Activated CD8-positive, alpha-beta memory T cell treated with anti-CD3 and anti-CD28 coated beads, Interleukin-2, amount 50 U/mL, for 48 hours (primary cell): ENCODE results near the gene ETHE1.

ENCODE experiments used
- DNase-seq: peaks from one replicate; pipeline ENCODE4 v3.0.0-alpha.2; 2020

Gene ETHE1, protein sequence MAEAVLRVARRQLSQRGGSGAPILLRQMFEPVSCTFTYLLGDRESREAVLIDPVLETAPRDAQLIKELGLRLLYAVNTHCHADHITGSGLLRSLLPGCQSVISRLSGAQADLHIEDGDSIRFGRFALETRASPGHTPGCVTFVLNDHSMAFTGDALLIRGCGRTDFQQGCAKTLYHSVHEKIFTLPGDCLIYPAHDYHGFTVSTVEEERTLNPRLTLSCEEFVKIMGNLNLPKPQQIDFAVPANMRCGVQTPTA

DNA sequence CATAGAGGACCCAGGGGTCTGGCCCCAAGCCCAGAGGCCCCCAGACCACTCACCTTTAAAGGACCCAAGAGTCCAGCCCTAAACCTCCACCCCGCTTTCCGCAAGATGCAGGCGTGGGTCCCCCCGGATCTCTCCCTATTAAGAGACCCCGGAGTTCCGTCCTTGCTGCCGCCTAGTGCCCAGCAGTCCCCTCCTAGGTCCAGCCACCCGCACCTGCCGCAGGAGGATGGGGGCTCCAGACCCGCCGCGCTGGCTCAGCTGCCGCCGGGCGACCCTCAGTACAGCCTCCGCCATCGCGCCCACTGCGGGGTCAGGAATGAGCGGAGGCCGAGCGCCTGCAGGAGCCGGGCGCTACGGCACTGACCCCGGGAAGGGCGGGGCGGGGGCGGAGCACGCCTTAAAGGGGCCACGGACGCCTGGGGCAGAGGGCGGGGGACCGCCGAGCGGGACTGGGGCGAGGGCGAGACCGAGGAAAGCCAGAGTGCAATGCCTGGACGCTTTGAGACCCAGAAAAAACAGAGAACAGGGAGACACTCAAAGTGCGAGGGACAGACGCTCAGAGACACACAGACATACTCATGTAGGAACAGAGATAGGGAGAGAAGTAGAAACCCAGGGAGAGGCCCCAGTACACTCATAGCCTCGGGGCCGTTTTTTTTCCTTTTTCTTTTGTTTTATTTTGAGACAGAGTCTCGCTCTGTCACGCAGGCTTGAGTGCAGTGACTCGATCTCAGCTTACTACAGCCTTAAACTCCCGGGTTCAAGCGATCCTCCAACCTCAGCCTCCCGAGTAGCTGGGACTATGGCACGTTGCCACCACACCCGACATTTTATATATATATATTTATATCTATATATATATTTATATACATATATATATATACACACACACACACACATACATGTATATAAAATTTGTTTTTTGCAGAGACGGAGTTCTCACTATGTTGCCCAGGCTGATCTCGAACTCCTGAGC lies at the start of gene ETHE1:
Gene ETHE1, minus strand, starts transcription at position 318 of the 976 bp plus-strand sequence. Its CDS starts 24 bp downstream, at position 294.
- peak; percentile 91 for DNase-seq

DNA sequence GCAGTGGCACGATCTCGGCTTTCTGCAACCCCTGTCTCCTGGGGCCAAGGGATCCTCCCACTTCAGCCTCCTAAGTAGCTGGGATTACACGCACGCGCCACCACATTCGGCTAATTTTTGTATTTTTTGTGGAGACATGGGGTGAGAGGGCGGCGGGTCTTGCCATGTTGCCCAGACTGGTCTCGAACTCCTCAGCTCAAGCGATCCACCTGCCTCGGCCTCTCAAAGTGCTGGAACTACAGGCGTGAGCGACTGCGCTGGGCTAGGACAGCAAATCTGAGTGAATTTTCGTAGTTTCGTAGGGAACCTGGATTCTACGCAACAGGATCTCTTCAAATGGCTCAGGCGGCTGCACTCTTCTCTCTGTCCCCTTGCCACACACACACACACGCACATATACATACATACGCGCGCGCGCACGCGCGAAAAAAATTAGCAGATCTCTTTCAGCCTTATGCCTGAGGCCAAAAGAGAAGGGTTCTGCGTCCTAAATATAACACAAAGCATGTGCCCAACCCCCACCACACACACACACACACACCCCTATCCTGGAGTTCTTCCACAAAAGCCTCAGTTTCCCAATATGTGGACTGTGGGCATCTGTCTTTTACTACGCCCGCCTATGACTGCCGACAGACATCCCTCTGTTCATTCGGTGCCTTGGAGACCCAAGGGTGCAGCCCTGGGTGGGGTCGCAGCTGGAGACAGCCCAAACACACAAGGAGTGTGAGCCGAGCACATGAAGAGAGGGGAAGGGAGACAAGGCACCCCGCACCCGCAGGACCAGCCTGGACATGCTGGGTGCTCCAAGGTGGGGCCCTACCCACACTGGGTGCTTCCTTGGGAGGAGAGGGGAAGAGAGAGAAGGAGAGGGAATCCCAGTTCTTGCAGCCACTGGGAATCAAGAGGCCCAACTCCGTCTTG lies 49.2 kb upstream of the ETHE1 start:
- no peak for DNase-seq

DNA sequence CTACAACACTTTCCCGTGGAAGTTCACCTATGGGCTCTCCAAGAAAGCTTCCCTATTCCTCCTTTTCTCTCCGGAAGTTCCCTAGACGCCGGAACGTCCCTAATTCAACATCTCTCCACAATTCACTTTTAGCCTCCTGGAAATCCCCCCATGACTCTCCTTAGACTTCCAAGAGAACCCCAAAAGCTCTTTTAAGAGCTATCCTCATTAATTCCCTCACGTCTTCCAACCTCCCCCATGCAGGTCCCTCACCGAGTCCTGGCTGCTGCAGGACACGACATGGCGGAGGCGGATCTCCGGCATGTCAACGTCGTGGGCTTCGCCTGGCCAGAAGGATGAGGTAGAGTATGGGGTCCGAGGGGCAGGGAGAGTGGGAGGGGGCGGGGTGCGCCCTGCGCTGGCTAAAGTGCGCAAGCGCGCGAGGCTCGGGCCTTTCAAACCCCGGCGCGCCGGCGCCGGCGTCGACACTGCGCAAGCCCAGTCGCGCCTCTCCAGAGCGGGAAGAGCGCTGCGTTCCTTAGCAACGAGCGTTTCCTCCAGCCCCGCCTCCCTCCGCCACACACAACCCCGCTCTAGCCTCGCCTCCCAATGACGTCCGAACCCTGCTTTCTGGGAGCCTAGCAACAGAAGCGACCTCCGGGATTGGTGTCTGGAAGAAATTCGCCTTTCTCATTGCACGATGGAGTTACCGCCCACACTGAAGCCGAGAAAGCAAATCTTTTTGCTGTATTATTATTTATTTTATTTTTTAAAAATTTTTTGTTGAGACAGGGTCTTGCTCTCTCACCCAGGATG lies 48.4 kb upstream of the ETHE1 start, which contains the start of the genes PINLYP and XRCC1:
Gene PINLYP, plus strand, starts transcription at position 646 of the 795 bp plus-strand sequence. CDS start 1,391 bp downstream, outside the sequence.
Gene XRCC1, minus strand, starts transcription at position 372 of the 795 bp plus-strand sequence. Its CDS starts 69 bp downstream, at position 303.
- DNase-seq, result peak; percentile 96

DNA sequence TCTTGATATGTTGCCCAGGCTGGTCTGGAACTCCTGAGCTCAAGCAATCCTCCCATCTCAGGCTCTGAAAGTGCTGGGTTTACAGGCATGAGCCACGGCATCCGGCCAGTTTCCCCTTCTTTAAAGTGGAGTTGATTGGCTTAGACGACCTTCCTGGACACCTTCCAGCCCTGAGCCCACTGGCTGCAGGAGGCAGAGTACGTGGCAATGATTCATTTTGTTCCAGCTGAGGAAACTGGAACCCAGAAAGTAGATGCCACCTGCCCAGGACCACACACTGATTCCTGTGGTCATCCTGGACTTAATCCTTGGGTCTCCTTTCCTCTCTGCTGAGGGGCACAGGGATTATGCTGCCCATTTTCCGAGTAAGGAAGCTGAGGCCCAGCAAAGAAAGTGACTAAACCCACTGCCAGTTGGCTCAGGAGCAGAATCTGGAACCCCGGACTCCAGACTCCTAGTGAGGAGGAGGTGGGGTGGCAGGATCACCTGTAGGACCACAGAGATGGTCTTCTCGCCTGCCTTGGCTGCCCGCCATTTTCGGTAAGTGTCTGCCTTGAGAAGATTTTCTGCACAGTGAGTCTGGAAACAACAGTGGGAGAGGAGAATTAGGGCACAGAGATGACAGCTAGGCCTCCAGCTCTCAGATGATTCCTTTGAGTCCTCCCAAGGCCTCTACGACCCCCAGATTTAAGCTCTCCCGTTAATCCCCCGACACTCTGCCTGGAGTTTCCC lies 47.6 kb upstream of the ETHE1 start:
- no peak for DNase-seq

DNA sequence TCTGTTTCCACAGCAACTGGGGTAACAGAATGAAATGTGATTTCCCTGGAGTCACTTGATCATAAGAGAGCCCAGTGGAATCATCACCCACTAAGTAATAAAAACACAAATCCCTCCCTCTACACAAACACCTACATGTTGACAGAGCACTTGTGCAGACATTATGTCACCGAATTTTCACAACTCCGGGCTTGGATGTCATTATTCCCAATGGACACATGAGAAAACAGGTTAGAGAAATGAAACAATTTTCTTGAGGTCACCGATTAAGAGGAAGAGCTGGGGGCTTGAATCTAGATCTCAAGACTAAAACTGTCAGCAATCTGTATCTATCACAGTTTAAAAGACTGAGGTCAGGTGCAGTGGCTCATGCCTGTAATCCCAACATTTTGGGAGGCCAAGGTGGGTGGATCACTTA lies 45.2 kb upstream of the ETHE1 start:
- DNase-seq, result no peak

DNA sequence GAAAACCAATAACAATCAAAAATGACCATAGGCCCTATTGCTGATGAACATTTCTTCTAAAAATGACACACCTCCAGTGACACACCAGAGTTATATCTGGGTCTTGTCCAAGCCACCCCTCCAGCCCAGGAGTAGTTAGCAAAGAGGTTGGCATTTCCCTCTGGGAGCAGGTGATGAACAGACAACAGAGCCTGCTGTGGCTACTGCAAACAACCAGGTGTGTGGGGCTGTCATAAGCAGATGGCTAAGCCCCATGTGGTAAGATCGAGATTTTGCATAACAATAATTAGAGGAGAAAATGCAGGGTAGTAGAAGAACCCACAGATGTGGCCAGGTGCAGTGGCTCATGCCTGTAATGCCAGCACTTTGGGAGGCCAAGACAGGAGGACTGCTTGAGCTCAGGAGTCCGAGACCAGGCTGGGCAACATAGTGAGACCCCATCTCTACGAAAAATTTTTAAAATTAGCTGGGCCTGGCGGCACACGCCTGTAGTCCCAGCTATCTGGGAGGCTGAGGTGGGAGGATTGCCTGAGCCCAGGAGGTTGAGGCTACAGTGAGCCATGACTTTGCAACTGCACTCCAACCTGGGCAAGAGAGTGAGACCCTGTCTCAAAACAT lies 43.3 kb upstream of the ETHE1 start:
- DNase-seq, result no peak

DNA sequence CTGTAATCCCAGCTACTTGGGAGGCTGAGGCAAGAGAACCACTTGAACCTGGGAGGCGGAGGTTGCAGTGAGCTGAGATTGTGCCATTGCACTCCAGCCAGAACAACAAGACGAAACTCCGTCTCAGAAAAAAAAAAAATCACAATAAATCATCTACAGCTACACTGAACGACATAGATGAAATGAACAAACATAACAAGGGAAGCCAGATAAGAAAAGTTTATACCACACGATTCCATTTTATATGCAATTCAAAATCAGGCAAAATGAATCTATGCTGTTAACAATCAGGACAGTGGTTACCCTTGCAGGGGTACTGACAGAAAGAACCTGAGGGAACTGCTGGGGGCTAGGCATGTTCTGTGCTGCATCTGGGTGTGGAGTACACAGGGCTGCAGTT lies 42.7 kb upstream of the ETHE1 start:
- DNase-seq, result no peak

DNA sequence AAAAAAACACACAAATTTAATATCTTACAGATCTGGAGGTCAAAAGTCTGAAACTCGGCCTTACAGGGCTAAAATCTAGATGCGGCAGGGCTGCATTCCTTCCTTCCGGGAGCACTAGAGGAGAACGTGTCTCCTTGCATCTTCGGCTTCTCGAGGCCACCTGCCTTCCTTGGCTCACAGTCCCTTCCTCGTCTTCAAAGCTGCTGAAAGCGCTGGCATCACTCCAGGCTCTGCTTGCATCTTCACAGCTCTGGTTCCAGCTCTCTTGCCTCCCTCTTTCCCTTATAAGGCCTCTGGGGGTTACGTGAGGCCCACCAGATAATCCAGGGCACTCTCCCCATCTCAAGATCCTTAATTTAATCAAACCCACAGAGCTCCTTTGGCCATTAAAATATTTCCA lies 37.8 kb upstream of the ETHE1 start:
- DNase-seq, result no peak

DNA sequence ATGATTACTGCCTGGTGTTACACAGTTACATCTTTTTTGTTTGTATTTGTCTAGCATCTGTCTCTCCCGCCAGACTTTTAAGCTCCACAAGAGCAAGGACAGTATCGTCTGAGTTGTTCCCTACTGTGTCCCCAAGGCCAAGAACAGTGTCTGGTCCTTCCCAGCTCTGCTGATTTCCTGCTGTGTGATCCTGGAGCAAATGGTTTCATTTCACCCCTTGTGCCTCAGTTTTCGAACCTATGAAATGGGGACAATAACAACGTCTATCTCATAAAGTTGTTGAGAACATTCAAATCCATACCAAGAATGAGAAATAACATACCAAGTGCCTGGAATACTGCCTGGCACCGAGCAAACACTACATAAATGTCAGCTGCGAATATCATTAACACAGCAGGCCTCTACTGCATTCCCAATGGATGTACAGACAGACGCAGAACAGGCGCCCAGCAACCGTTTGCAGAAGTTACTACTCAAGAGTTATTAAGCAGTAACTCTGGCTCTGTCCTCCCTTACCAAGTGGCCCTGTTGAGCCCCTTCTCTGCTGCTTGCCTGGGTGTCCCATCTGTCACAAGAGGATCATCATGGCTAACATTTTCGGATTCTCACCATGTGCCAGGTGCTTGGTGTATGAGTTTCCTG lies 36.9 kb upstream of the ETHE1 start:
- DNase-seq, result no peak

DNA sequence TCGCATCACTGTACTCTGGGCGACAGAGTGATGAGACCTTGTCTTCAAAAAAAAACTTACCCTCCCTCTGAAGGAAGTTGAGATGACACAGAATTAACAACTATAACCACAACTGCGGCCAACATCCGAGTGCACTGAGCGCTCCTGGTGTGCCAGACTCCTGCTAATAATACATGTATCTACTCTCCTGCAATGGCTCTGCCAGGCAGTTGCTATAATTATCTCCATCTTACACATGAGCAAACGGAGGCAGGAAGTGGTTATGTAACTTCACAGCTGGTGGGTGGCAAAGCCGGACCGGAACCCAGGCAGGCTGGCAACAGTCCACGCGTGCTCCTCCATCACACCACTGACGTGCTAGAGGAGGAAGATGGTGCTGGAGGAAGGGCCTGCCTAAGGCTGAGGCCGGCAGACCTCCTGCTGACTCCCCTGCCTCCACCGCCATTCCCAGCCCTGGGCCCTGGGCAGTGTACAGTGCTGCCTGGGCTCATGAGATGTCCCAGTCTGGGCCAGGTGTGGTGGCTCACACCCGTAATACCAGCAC lies 35.8 kb upstream of the ETHE1 start:
- DNase-seq, result peak; percentile 75

DNA sequence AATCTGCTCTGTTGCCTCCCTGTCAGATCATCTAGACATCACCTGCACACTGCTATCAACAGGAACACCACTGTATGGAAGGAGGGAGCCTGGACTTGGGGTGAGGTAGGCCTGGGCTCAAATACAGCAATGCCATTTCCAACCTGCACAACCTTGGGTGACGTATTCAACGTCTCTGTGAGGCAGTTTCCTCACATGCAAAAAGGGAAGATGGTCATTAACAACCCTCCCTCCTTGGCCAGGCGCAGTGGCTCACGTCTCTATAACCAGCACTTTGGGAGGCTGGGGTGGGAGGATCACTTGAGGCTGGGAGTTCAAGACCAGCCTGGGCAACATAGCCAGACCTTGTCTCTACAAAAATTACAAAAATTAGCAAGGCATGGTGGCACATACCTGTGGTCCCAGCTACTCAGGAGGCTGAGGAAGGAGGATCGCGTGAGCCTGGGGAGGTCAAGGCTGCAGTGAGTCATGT lies 35.3 kb upstream of the ETHE1 start:
- DNase-seq, result no peak

DNA sequence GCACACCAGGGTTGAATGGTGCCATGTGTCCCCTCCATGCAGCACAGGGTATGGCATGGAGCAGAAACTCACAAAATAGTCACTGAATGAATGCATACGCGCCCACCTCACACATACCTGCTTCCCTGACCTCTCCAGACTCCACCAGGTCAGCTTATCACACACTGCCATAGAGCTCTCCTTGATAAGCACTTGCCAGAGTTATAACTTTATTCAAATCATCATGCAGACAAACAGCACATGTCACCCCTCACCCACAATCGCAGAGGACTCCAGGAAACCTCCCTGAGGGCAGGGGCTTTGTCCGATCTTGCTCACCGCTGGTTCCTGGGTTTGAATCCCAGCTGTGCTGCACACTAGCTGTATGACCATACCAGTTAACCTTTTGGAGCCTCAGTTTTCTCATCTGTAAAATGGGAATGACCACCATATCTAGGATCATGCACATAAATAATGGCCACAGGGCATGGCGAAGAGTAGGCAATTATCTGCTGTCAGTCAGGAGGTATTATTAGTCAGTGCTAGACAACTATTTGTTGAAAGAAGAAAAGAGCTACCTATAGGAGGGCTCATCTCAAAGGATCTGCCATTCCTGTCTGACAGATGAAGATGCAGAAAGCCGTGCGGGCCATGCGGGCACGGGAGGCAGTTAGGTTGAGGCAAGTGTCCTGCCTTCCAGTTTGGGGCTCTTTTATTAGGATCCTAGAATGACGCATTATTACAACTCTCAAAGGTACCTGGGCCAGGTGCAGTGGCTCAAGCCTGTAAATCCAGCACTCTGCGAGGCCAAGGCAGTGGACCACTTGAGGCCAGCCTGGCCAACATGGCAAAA lies 34.4 kb upstream of the ETHE1 start:
- DNase-seq, result no peak

DNA sequence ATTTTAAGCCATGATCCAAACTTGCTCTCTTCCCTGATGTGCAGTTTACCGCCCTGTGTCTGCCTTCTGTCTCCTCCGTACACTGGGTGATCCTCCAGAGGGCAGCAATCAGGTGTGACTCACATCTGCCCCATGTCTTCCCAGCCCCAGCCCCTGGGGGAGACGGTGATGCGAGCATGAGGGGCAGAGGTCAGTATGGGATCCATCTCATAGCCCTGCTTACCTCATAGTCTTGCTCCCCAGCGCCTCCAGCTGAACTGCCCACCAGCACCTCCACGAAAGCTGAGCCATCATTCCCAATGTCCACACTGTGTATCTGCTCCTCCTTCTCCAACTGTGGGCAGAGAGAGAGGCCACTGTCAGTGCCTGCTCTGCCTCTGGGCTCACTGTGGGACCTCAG lies 33.7 kb upstream of the ETHE1 start:
- DNase-seq, result no peak

DNA sequence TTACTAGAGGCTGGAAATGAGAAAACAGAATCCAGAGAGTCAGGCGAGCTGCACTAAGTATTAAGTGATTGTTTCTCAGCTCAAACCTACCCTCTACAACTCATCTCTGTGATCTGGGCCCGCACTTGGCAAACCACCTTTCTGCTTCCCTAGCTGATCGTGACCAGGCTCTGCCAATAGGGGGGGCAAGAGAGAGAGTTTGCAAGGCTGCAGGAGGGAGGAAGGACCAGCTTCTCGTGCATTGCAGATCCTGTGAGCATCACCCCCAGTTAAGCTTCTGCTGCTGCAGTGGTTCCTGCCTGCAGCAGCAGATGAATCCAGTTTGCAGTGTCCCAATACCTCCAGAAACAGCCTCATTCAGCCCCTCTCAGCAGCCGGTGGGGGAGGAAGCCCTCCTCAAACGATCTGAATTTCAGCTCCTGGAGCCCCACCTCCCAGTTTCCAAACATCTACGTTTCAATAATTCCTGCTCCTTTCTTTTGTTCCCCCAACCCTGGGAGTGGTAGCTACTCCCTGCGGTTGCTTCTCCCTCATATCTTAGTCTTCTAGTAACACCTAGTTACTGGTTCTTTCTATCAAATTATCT lies 28.3 kb upstream of the ETHE1 start:
- peak; percentile 86 for DNase-seq

DNA sequence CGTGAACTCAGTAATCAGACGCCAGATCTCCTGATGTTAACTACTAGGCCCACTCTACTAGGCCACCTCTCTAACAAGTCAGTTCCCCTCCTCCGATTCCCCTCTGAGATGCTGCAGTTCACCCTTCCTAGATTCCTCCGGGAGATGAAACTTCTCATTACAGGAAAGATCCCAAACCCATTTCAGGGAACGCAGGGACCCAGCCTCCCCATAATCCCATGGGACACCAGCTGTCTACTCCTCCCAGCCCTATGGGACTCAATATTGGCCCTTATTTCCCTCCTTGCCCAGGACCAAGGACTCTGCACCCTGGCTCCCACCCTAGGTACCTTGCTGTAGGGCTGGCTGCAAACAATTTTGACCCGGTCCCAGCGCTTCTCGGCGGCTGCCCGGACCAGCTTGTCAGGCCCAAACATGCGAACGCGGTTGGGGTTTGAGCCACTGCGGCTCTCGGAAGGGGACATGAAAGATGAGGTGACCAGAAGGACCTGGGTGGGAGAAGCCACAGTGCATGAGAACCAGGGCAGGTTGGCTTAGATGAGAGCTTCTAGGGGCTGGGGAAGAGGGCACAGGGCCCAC lies 27.4 kb upstream of the ETHE1 start:
- no peak for DNase-seq

DNA sequence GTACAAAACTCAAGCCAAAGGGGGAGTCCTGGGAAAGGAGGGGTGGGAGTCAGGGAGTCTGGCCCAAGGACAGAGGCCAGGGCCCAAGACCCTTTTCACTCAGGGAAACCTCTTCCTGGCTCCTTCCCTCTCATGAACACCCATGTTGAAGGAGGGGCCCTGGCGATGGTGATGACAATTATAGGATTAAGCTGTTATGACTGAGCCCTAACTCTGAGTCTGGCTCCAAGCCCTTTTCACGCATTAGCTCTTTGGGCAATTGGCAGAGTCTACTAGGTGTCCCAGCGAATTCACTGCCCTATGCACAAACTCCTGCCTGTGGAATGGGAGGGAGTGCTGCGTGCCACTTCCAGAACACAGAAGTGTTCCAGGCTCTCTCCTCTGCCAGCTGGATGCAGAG lies 26.7 kb upstream of the ETHE1 start:
- DNase-seq, result no peak

DNA sequence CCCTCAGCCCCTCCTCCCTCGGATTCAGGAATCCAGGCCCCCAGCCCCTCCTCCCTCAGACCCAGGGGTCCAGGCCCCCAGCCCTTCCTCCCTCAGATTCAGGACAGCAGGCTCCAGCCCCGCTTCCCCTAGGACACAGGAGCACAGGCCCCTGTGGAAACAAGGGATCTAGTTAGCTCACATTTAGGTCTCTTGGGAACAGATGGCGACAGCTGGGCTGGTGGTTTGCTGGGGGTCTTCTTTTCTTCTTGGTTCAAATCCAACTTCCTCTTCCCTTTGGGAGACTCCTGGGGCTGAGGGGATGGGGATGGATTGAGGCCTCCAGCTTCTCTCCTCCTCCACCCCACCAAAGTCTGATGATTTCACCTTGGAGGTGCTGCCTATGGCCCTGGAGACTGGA lies 25.6 kb upstream of the ETHE1 start:
- DNase-seq, result no peak

DNA sequence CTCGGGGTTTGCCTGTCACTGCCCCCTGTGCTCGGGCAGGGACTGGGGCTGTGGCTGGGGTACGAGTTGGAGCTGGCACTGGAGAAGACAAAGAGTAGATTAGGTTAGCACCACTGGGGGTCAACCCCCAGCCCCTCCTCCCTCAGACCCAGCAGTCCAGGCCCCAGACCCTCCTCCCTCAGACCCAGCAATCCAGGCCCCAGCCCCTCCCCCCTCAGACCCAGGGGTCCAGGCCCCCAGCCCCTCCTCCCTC lies 25.1 kb upstream of the ETHE1 start:
- no peak for DNase-seq
